ENCODE measurements around the gene ZDHHC11.
"Not testable (repeated sequence)": the region's sequence is repeated elsewhere in the genome, so short reads cannot be mapped to it uniquely, and the experiment has no call there.

DNA sequence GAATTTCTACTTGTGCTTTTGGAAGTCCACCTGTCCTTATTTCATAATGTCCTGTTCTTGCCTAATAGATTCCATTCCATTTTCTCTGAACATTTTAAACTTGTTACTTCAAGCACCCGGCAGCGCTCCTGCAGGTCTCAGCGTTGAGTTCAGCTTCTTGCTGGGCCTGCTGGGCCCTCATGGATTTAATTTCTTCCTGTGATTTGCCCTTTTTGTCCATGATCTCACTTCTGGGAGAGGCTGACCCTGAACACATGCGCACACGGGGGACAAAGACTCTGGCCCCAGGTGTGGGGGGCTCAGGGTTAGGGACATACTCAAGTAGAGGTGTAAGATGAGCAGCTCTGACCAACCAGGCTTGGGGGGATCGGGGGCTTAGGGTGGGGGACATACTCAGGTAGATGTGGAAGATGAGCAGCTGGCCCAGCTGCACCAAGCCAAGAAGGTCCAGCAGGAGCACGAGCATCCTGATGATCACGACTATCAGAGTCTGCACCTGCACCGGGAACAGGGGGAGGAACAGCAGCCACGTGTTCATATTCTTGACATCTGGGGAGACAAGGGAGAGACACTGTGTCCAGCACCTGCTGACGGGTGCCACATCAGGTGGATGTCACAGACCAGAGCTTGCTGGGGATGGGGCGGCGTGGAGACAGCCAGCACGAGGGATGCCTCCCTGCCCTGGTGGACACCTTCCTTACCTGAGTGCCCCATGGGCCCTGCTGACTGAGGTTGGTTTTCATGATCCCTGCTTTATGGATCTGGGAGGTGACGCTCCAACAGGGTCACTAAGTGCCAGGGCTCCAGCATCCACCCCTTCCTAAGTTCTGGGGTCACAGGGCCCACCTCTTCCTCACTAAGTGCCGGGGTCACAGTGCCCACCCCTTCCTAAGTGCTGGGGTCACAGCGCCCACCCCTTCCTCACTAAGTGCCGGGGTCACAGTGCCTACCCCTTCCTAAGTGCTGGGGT, 102.5 kb downstream of the ZDHHC11 start:
- not testable (repeated sequence) for TF ChIP-seq POLR2A (IDR thresholded peaks at IDR 0.05)
- TF ChIP-seq, protein P1, sequence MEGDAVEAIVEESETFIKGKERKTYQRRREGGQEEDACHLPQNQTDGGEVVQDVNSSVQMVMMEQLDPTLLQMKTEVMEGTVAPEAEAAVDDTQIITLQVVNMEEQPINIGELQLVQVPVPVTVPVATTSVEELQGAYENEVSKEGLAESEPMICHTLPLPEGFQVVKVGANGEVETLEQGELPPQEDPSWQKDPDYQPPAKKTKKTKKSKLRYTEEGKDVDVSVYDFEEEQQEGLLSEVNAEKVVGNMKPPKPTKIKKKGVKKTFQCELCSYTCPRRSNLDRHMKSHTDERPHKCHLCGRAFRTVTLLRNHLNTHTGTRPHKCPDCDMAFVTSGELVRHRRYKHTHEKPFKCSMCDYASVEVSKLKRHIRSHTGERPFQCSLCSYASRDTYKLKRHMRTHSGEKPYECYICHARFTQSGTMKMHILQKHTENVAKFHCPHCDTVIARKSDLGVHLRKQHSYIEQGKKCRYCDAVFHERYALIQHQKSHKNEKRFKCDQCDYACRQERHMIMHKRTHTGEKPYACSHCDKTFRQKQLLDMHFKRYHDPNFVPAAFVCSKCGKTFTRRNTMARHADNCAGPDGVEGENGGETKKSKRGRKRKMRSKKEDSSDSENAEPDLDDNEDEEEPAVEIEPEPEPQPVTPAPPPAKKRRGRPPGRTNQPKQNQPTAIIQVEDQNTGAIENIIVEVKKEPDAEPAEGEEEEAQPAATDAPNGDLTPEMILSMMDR (IDR thresholded peaks at IDR 0.05) = not testable (repeated sequence)
